ENCODE data around the gene PLA2G2D. TPM values are rescaled to one million over a fixed set of nuclear protein-coding genes. Genes with fewer than 3 reads are reported as not detected.

Gene PLA2G2D
- total RNA-seq, 1 donor from 2014 or later, result not detected

- DNase-seq (ENCODE audit: low spot score), result peak; percentile 28
- peak; percentile 41 for ATAC-seq
- intact Hi-C loops (cut with DNase I), result no loop called here
Measured at GRCh38 chr1:20124456-20125057, 5.2 kb upstream of the PLA2G2D start.

GRCh38 chr1:20123722-20124455, 4.6 kb upstream of the PLA2G2D start:
- ATAC-seq (no peak), DNase-seq (ENCODE audit: low spot score) (no peak)
- intact Hi-C loops (cut with DNase I), result no loop called here

GRCh38 chr1:20120796-20121195, 1.5 kb upstream of the PLA2G2D start:
- ATAC-seq (no peak), DNase-seq (ENCODE audit: low spot score) (peak; percentile 28)
- intact Hi-C loops (cut with DNase I), result no loop called here

- no peak for ATAC-seq
- intact Hi-C loops (cut with DNase I), result no loop called here
- no peak for DNase-seq (ENCODE audit: low spot score)
Measured at GRCh38 chr1:20117236-20117635, 2.1 kb downstream of the PLA2G2D start.

GRCh38 chr1:20115916-20116315, 3.4 kb downstream of the PLA2G2D start:
- no peak for ATAC-seq
- peak; percentile 22 for DNase-seq (ENCODE audit: low spot score)
- intact Hi-C loops (cut with DNase I), result no loop called here

GRCh38 chr1:20115479-20115878, 3.9 kb downstream of the PLA2G2D start:
- ATAC-seq, result no peak
- peak; percentile 17 for DNase-seq (ENCODE audit: low spot score)
- intact Hi-C loops (cut with DNase I), result no loop called here

- ATAC-seq (no peak), DNase-seq (ENCODE audit: low spot score) (peak; percentile 9)
- intact Hi-C loops (cut with DNase I), result no loop called here
Measured at GRCh38 chr1:20114021-20114648, 5.2 kb downstream of the PLA2G2D start.

GRCh38 chr1:20112279-20113000, 6.9 kb downstream of the PLA2G2D start:
- intact Hi-C loops (cut with DNase I), result no loop called here
- peak; percentile 36 for DNase-seq (ENCODE audit: low spot score)
- ATAC-seq, result no peak

GRCh38 chr1:20111452-20111851, 7.9 kb downstream of the PLA2G2D start:
- ATAC-seq (no peak), DNase-seq (ENCODE audit: low spot score) (no peak)
- intact Hi-C loops (cut with DNase I), result no loop called here

- no peak for ATAC-seq
- intact Hi-C loops (cut with DNase I), result no loop called here
- DNase-seq (ENCODE audit: low spot score), result peak; percentile 35
Measured at GRCh38 chr1:20110679-20111078, 8.7 kb downstream of the PLA2G2D start.

GRCh38 chr1:20109223-20109856, 10.0 kb downstream of the PLA2G2D start:
- intact Hi-C loops (cut with DNase I), result no loop called here
- no peak for ATAC-seq
- DNase-seq (ENCODE audit: low spot score), result peak; percentile 44

GRCh38 chr1:20108366-20109123, 10.8 kb downstream of the PLA2G2D start:
- DNase-seq (ENCODE audit: low spot score) (no peak), ATAC-seq (no peak)
- intact Hi-C loops (cut with DNase I), result no loop called here

GRCh38 chr1:20107796-20108195, 11.5 kb downstream of the PLA2G2D start:
- ATAC-seq (no peak), DNase-seq (ENCODE audit: low spot score) (no peak)
- intact Hi-C loops (cut with DNase I), result no loop called here

GRCh38 chr1:20107351-20107750, 12.0 kb downstream of the PLA2G2D start:
- intact Hi-C loops (cut with DNase I), result no loop called here
- ATAC-seq, result no peak

GRCh38 chr1:20105856-20106255, 13.5 kb downstream of the PLA2G2D start:
- no peak for ATAC-seq
- intact Hi-C loops (cut with DNase I), result no loop called here

More at GRCh38 chr1:20107351-20107750, 12.0 kb downstream of the PLA2G2D start:
- DNase-seq (ENCODE audit: low spot score), result no peak

GRCh38 chr1:20102875-20103274, 16.5 kb downstream of the PLA2G2D start:
- DNase-seq (ENCODE audit: low spot score) (no peak), ATAC-seq (no peak)
- intact Hi-C loops (cut with DNase I), result no loop called here

More at GRCh38 chr1:20105856-20106255, 13.5 kb downstream of the PLA2G2D start:
- no peak for DNase-seq (ENCODE audit: low spot score)

- intact Hi-C loops (cut with DNase I), result no loop called here
- peak; percentile 73 for ATAC-seq
Measured at GRCh38 chr1:20100632-20101355, 18.5 kb downstream of the PLA2G2D start.

GRCh38 chr1:20099533-20099932, 19.8 kb downstream of the PLA2G2D start:
- no peak for ATAC-seq
- no peak for DNase-seq (ENCODE audit: low spot score)
- intact Hi-C loops (cut with DNase I), result no loop called here

More at GRCh38 chr1:20100632-20101355, 18.5 kb downstream of the PLA2G2D start:
- no peak for DNase-seq (ENCODE audit: low spot score)
